Keratinocyte (primary cell): ENCODE results near the gene YAP1. TPM values are rescaled to one million over a fixed set of nuclear protein-coding genes. Genes with fewer than 3 reads are reported as not detected.
A peak's percentile ranks its signal among the peaks of the same experiment; 100 is the strongest.

Source experiments
- DNase-seq: peaks from one replicate; pipeline ENCODE4 v3.0.0-alpha.2; 2011; ENCODE audit warnings: low read depth, missing footprints, low spot score
- FAIRE-seq: peaks from 2 replicates; lab custom pipeline; 2011; peaks lifted over from hg19 to GRCh38; lab: Jason Lieb, UNC
- H2AFZ ChIP-seq: 2 replicates; pipeline ENCODE4 v1.6.0; 2012; ENCODE audit warnings: low read length, control low read depth, inconsistent platforms; ENCODE audit not compliant: control insufficient read depth
- H3K27ac ChIP-seq: 2 replicates; pipeline ENCODE4 v1.5.1; 2011; ENCODE audit warnings: low read length; ENCODE audit not compliant: control insufficient read depth, insufficient read depth
- H3K27me3 ChIP-seq: 3 replicates; pipeline ENCODE4 v1.6.0; 2011; ENCODE audit warnings: low read length; ENCODE audit not compliant: control insufficient read depth, insufficient read depth; ENCODE audit errors: extremely low read depth
- H3K36me3 ChIP-seq, 2 experiments: 2 replicates in 1 of 2; 3 replicates in 1 of 2; pipeline ENCODE4 v1.5.1; 2011; ENCODE audit warnings: low read length in 2 of 2, mild to moderate bottlenecking in 1 of 2; ENCODE audit not compliant: control insufficient read depth in 2 of 2, insufficient read depth in 2 of 2; ENCODE audit errors: extremely low read depth in 1 of 2
- H3K4me1 ChIP-seq: 3 replicates; pipeline ENCODE4 v1.5.1; 2011; ENCODE audit warnings: low read length; ENCODE audit not compliant: control insufficient read depth, insufficient read depth; ENCODE audit errors: extremely low read depth
- H3K4me2 ChIP-seq: 3 replicates; pipeline ENCODE4 v1.6.0; 2011; ENCODE audit warnings: low read depth, low read length; ENCODE audit not compliant: control insufficient read depth, insufficient read depth; ENCODE audit errors: extremely low read depth
- H3K4me3 ChIP-seq, 3 experiments: fragments of 200-600 bp in 1 of 3; sonication (generic) in 1 of 3; 2 replicates in 2 of 3; 3 replicates in 1 of 3; pipeline ENCODE4 v1.5.1; 2011 to 2016; ENCODE audit warnings: low read length in 3 of 3, mild to moderate bottlenecking in 3 of 3, control low read depth in 2 of 3, inconsistent platforms in 1 of 3, low read depth in 1 of 3, mixed read lengths in 1 of 3, mixed run types in 1 of 3, moderate library complexity in 1 of 3; ENCODE audit not compliant: control insufficient read depth in 2 of 3, insufficient read depth in 2 of 3; ENCODE audit errors: extremely low read depth in 1 of 3
- H3K79me2 ChIP-seq: 2 replicates; pipeline ENCODE4 v1.6.0; 2012; ENCODE audit warnings: low read length; ENCODE audit not compliant: control insufficient read depth, insufficient read depth
- H3K9ac ChIP-seq: 3 replicates; pipeline ENCODE4 v1.6.0; 2011; ENCODE audit warnings: low read length; ENCODE audit not compliant: control insufficient read depth, insufficient read depth; ENCODE audit errors: extremely low read depth
- H3K9me1 ChIP-seq: 3 replicates; pipeline ENCODE4 v1.6.0; 2011; ENCODE audit warnings: low read length; ENCODE audit not compliant: control insufficient read depth, insufficient read depth; ENCODE audit errors: extremely low read depth
- H3K9me3 ChIP-seq: 2 replicates; pipeline ENCODE4 v1.5.1; 2012; ENCODE audit warnings: low read depth, low read length; ENCODE audit not compliant: control insufficient read depth
- H4K20me1 ChIP-seq: 3 replicates; pipeline ENCODE4 v1.6.0; 2011; ENCODE audit warnings: low read length; ENCODE audit not compliant: control insufficient read depth, insufficient read depth; ENCODE audit errors: extremely low read depth
- CTCF ChIP-seq, 3 experiments: IDR thresholded peaks in 1 of 3; conservative IDR thresholded peaks in 1 of 3; optimal IDR thresholded peaks in 1 of 3; 2 replicates in 2 of 3; 3 replicates in 1 of 3; pipeline versions ENCODE3 to v1.5.1; 2011; ENCODE audit warnings: low read length in 3 of 3, mild to moderate bottlenecking in 3 of 3, moderate library complexity in 2 of 3, control low read depth in 1 of 3, inconsistent platforms in 1 of 3; ENCODE audit not compliant: insufficient read depth in 2 of 3; ENCODE audit errors: extremely low read depth in 1 of 3
- EZH2 ChIP-seq: IDR thresholded peaks from one replicate; pipeline ENCODE4 v1.6.1; 2012; ENCODE audit warnings: inconsistent platforms, mild to moderate bottlenecking, low read length, moderate library complexity
- dilution Hi-C: fragments of 300-500 bp; cut with MboI; formaldehyde crosslinking; loops from one replicate; pipeline ENCODE4 v1.7.0; 2020; ENCODE audit warnings: low sequenced_read_pairs; ENCODE audit not compliant: extremely low pct_ligation_motif_present
- polyA plus RNA-seq, 5 experiments: library from polyadenylated mRNA; depleted of rRNA in 3 of 5; stranded (reverse) in 3 of 5; stranded (forward) in 1 of 5; unstranded in 1 of 5; fragments of >200 nt; gene quantifications; 1 replicate in 1 of 5; 2 replicates in 3 of 5; 3 replicates in 1 of 5; pipeline versions ENCODE4 v1.2.1 to v1.2.3, GENCODE V29; 2011 to 2012; ENCODE audit warnings: missing spikeins in 2 of 5, low read depth in 1 of 5, low replicate concordance in 1 of 5

Gene YAP1
- polyA plus RNA-seq, 1 donor (not counting 4 experiments of a cell fraction or from before 2014, with no cell fraction given), result 105 TPM

DNA sequence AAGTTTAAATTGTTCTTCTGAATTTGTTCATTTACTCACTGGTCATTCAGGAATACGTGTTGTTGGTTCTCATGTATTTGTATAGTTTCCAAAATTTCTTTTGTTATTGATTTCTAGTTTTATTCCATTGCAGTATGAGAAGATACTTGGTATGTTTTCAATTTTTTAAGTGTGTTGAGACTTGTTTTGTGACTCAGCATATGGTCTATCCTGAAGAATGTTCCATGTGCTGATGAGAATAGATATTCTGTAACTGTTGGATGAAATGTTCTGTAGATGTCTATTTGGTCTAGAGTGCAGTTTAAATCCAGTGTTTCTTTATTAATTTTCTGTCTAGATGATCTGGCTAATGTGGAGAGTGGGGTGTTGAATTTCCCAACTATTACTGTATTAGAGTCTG, 39.5 kb upstream of the YAP1 start:
- FAIRE-seq, result peak; percentile 59
- H3K4me2 ChIP-seq, result no peak overlapping the region
- no peak overlapping the region for H3K4me3 ChIP-seq
- no peaks in the 10 kb centered on the region for H3K79me2 ChIP-seq
- H3K27me3 ChIP-seq, result no peaks in the 10 kb centered on the region
- H3K36me3 ChIP-seq, result no peaks in the 10 kb centered on the region
- no peaks in the 10 kb centered on the region for H3K9me1 ChIP-seq
- no peak overlapping the region for H3K27ac ChIP-seq
- peaks cover 2% of the 10 kb centered on the region for H3K9me3 ChIP-seq
- H4K20me1 ChIP-seq, result no peaks in the 10 kb centered on the region
- H3K9ac ChIP-seq, result no peak overlapping the region
- TF ChIP-seq EZH2, result no peak
- no peak for TF ChIP-seq CTCF (optimal IDR thresholded peaks at IDR 0.05 in 1 of 3, IDR thresholded peaks at IDR 0.05 in 1 of 3, conservative IDR thresholded peaks at IDR 0.05 in 1 of 3; ENCODE audit: extremely low read depth in 1 of 3, insufficient read depth in 2 of 3, low read length in 3 of 3)
- H3K4me1 ChIP-seq, result peaks cover 7% of the 10 kb centered on the region
- no peak for DNase-seq
- dilution Hi-C loops, result no loop called here
- H2AFZ ChIP-seq, result no peak overlapping the region

- no peak for FAIRE-seq
- no peak for TF ChIP-seq CTCF (optimal IDR thresholded peaks at IDR 0.05 in 1 of 3, IDR thresholded peaks at IDR 0.05 in 1 of 3, conservative IDR thresholded peaks at IDR 0.05 in 1 of 3; ENCODE audit: extremely low read depth in 1 of 3, insufficient read depth in 2 of 3, low read length in 3 of 3)
- no peak for TF ChIP-seq EZH2
Observed at GRCh38 chr11:102071497-102072472, 38.5 kb upstream of the YAP1 start.

More at GRCh38 chr11:102071497-102072472, 38.5 kb upstream of the YAP1 start:
- no peak overlapping the region for H3K4me2 ChIP-seq
- H3K4me1 ChIP-seq, result peaks cover 7% of the 10 kb centered on the region
- H3K27ac ChIP-seq, result no peak overlapping the region
- H3K36me3 ChIP-seq, result no peaks in the 10 kb centered on the region
- H3K9ac ChIP-seq, result no peak overlapping the region
- peaks cover 2% of the 10 kb centered on the region for H3K9me3 ChIP-seq
- no peak for DNase-seq
- H4K20me1 ChIP-seq, result no peaks in the 10 kb centered on the region
- no peaks in the 10 kb centered on the region for H3K9me1 ChIP-seq
- H3K27me3 ChIP-seq, result no peaks in the 10 kb centered on the region
- dilution Hi-C loops, result no loop called here
- H3K4me3 ChIP-seq, result no peak overlapping the region
- no peaks in the 10 kb centered on the region for H3K79me2 ChIP-seq
- H2AFZ ChIP-seq, result no peak overlapping the region
